PC-9 (cell line): Measurements from ENCODE around the gene MEIS2. TPM values are rescaled to one million over a fixed set of nuclear protein-coding genes. Genes with fewer than 3 reads are reported as not detected.

Experiments
- BruUV-seq: library from RNA; stranded (reverse); fragments of 400-500 nt; replicated peaks from 2 replicates; lab custom pipeline; 2021; lab: Mats Ljungman, UMichigan
- CTCF ChIA-PET: fragments of 300-600 bp; sonication (Branson Sonifier 250); formaldehyde crosslinking; loops from one replicate; lab custom pipeline; 2022; ENCODE audit warnings: antibody characterized with exemption; lab: Charles Lee
- POLR2A ChIA-PET: fragments of 300-600 bp; sonication (Branson Sonifier 250); formaldehyde crosslinking; loops from one replicate; lab custom pipeline; 2022; ENCODE audit warnings: antibody characterized with exemption; ENCODE audit not compliant: unreplicated experiment; lab: Charles Lee
- DNase-seq, 2 experiments: peaks; one replicate each; pipeline versions ENCODE4 v3.0.0 to v3.0.0-alpha.2; 2015 to 2022; ENCODE audit warnings: mixed read lengths in 1 of 2
- H2AFZ ChIP-seq: fragments of 200-600 bp; sonication (generic); 2 replicates; pipeline ENCODE4 v1.8.1; 2017; ENCODE audit warnings: antibody characterized with exemption
- H3F3A ChIP-seq: fragments of 200-600 bp; sonication (generic); 2 replicates; pipeline ENCODE4 v1.8.1; 2017; ENCODE audit warnings: antibody characterized with exemption, mild to moderate bottlenecking, low read depth; ENCODE audit not compliant: insufficient read depth
- H3K27ac ChIP-seq: fragments of 200-600 bp; sonication (generic); 2 replicates; pipeline ENCODE4 v1.6.1; 2016; ENCODE audit warnings: mixed run types
- H3K27me3 ChIP-seq: fragments of 200-600 bp; sonication (generic); 2 replicates; pipeline ENCODE4 v1.6.1; 2016; ENCODE audit warnings: low read depth, mixed run types; ENCODE audit not compliant: insufficient read depth
- H3K36me3 ChIP-seq: fragments of 200-600 bp; sonication (generic); 2 replicates; pipeline ENCODE4 v1.6.1; 2016; ENCODE audit warnings: low read depth, mixed run types
- H3K4me1 ChIP-seq: fragments of 200-600 bp; sonication (generic); replicated peaks from 2 replicates; pipeline ENCODE4 v1.6.1; 2016; ENCODE audit warnings: mixed run types; ENCODE audit not compliant: insufficient read depth
- H3K4me2 ChIP-seq: fragments of 200-600 bp; sonication (generic); 2 replicates; pipeline ENCODE4 v1.6.1; 2017; ENCODE audit warnings: mixed run types
- H3K4me3 ChIP-seq: fragments of 200-600 bp; sonication (generic); 2 replicates; pipeline ENCODE4 v1.6.1; 2016; ENCODE audit warnings: mixed run types
- H3K79me2 ChIP-seq: fragments of 200-600 bp; sonication (generic); 2 replicates; pipeline ENCODE4 v1.6.1; 2017; ENCODE audit warnings: low read depth, mixed run types
- H3K9me2 ChIP-seq: fragments of 200-600 bp; sonication (generic); 2 replicates; pipeline ENCODE4 v1.8.1; 2017; ENCODE audit warnings: mild to moderate bottlenecking; ENCODE audit not compliant: insufficient read depth
- H3K9me3 ChIP-seq: fragments of 200-600 bp; sonication (generic); 2 replicates; pipeline ENCODE4 v1.8.1; 2016; ENCODE audit warnings: low read depth; ENCODE audit not compliant: insufficient read depth
- H4K20me1 ChIP-seq: fragments of 200-600 bp; sonication (generic); 2 replicates; pipeline ENCODE4 v1.8.1; 2017; ENCODE audit not compliant: insufficient read depth
- CTCF ChIP-seq: fragments of 200-600 bp; sonication (generic); conservative IDR thresholded peaks from 2 replicates; pipeline ENCODE4 v1.6.1; 2017; ENCODE audit warnings: mixed run types, antibody characterized with exemption, mild to moderate bottlenecking, moderate library complexity
- EZH2 ChIP-seq: fragments of 200-600 bp; sonication (generic); IDR thresholded peaks from 2 replicates; pipeline ENCODE4 v1.8.0; 2017; ENCODE audit warnings: antibody characterized with exemption, low read depth
- intact Hi-C: fragments of 100-400 bp; cut with micrococcal nuclease; formaldehyde crosslinking; loops from one replicate; pipeline ENCODE4 v1.10.0; 2022; ENCODE audit not compliant: unreplicated experiment
- total RNA-seq: library from RNA; stranded (reverse); gene quantifications from 2 replicates; pipeline ENCODE4 v1.2.3, GENCODE V29; 2021

The MEIS2 gene
- total RNA-seq, 1 experiment from 2014 or later, result 29.1 TPM

- Histone ChIP-seq H3K27me3 (no peaks in the 10 kb centered on the region), H3K79me2 (no peaks in the 10 kb centered on the region), H3K4me3 (no peak overlapping the region), H3K9me3 (no peaks in the 10 kb centered on the region), H3K36me3 (peaks cover 8% of the 10 kb centered on the region), H3K27ac (peak overlapping the region; percentile 29), H3K9me2 (no peaks in the 10 kb centered on the region), H3K4me2 (no peak overlapping the region; the same call in 1 of the 2 replicates), H3F3A (peaks cover 9% of the 10 kb centered on the region), H2AFZ (no peak overlapping the region), H4K20me1 (no peaks in the 10 kb centered on the region), H3K4me1 (peaks cover 42% of the 10 kb centered on the region)
- BruUV-seq, result no TSS peak
- intact Hi-C loops, result no loop called here
- ChIA-PET CTCF (no interaction called here), POLR2A (interaction anchor here (0.5 kb wide), 1 partner anchor 39 kb away, joined by 8 read pairs; no protein-coding TSS in a partner anchor)
- no peak for TF ChIP-seq CTCF
- TF ChIP-seq EZH2, result no peak
- DNase-seq, result peak; percentile 46 to 71
Observed at GRCh38 chr15:37061996-37062395, 38.4 kb downstream of the MEIS2 start.

- Histone ChIP-seq H3K4me3 (no peak overlapping the region), H3K4me2 (peak overlapping the region; percentile 58), H3K27ac (peak overlapping the region; percentile 60), H2AFZ (no peak overlapping the region), H3K27me3 (no peaks in the 10 kb centered on the region), H3F3A (peaks cover 9% of the 10 kb centered on the region), H3K36me3 (peaks cover 8% of the 10 kb centered on the region), H3K9me2 (no peaks in the 10 kb centered on the region), H3K4me1 (peaks cover 54% of the 10 kb centered on the region), H4K20me1 (no peaks in the 10 kb centered on the region), H3K9me3 (no peaks in the 10 kb centered on the region), H3K79me2 (no peaks in the 10 kb centered on the region)
- CTCF ChIA-PET, result no interaction called here
- TF ChIP-seq EZH2 (no peak), CTCF (no peak)
- no TSS peak for BruUV-seq
- DNase-seq, result peak; percentile 15 to 91
- intact Hi-C loops, result loop anchor here (1.0 to 2.0 kb wide), 2 partner anchors 42 to 155 kb away; partner anchors contain the start of gene MEIS2
- POLR2A ChIA-PET, result interaction anchor here (0.6 to 1.1 kb wide), 3 partner anchors 12 to 238 kb away, joined by 8 to 13 read pairs (median 10); no protein-coding TSS in a partner anchor
Observed at GRCh38 chr15:37059086-37059485, 41.3 kb downstream of the MEIS2 start.

GRCh38 chr15:37058316-37058985 is 41.9 kb downstream of the MEIS2 start:
- POLR2A ChIA-PET, result interaction anchor here (0.5 to 0.7 kb wide), 2 partner anchors 11 to 234 kb away, joined by 5 to 11 read pairs; no protein-coding TSS in a partner anchor
- no TSS peak for BruUV-seq
- intact Hi-C loops, result loop anchor here (2.0 kb wide), 1 partner anchor 42 kb away; the partner anchor contains the start of gene MEIS2
- no peaks in the 10 kb centered on the region for H4K20me1 ChIP-seq
- no peak overlapping the region for H3K4me3 ChIP-seq
- H3K9me2 ChIP-seq, result no peaks in the 10 kb centered on the region
- H3K4me1 ChIP-seq, result peaks cover 57% of the 10 kb centered on the region
- no peaks in the 10 kb centered on the region for H3K9me3 ChIP-seq
- TF ChIP-seq EZH2, result no peak
- no peak for TF ChIP-seq CTCF
- H2AFZ ChIP-seq, result no peak overlapping the region
- no peaks in the 10 kb centered on the region for H3K79me2 ChIP-seq
- peaks cover 9% of the 10 kb centered on the region for H3F3A ChIP-seq
- H3K36me3 ChIP-seq, result peaks cover 8% of the 10 kb centered on the region
- CTCF ChIA-PET, result no interaction called here
- peak overlapping the region; percentile 58 for H3K4me2 ChIP-seq
- DNase-seq, result peak in 1 of 2 experiments; percentile 10
- H3K27ac ChIP-seq, result peak overlapping the region; percentile 60
- no peaks in the 10 kb centered on the region for H3K27me3 ChIP-seq
